SW 1271 (cell line): ENCODE results near the gene ENSA.
A peak's percentile ranks its signal among the peaks of the same experiment; 100 is the strongest.
"Not testable (repeated sequence)": the region's sequence is repeated elsewhere in the genome, so short reads cannot be mapped to it uniquely, and the experiment has no call there.

ENCODE experiments used
- DNase-seq, 2 experiments: peaks; one replicate each; lab custom pipeline; 2025; lab: John Stamatoyannopoulos, UW

Gene ENSA

GRCh38 chr1:150580966-150581365 is 48.4 kb downstream of the ENSA start:
- DNase-seq: not testable (repeated sequence)

GRCh38 chr1:150579945-150580642 is 49.3 kb downstream of the ENSA start:
- DNase-seq: no peak

GRCh38 chr1:150579110-150579944 is 50.1 kb downstream of the ENSA start, which contains the start of gene MCL1:
TSS of gene MCL1 (minus strand) at chr1:150579610. CDS start at chr1:150579530, 80 bp downstream.
- peak; percentile 60 to 91 for DNase-seq

GRCh38 chr1:150578272-150579109 is 50.9 kb downstream of the ENSA start:
- peak; percentile 30 to 72 for DNase-seq

GRCh38 chr1:150577557-150578271 is 51.7 kb downstream of the ENSA start:
- DNase-seq: no peak

GRCh38 chr1:150576794-150577556 is 52.4 kb downstream of the ENSA start:
- no peak for DNase-seq

- DNase-seq: no peak
Measured at GRCh38 chr1:150576367-150576711, 53.1 kb downstream of the ENSA start.

GRCh38 chr1:150575518-150576366 is 53.7 kb downstream of the ENSA start:
- no peak for DNase-seq

- no peak for DNase-seq
Measured at GRCh38 chr1:150575072-150575489, 54.3 kb downstream of the ENSA start.

GRCh38 chr1:150574260-150575071 is 54.9 kb downstream of the ENSA start:
- DNase-seq: no peak

- DNase-seq: not testable (repeated sequence)
Measured at GRCh38 chr1:150573648-150574071, 55.8 kb downstream of the ENSA start.

- no peak for DNase-seq
Measured at GRCh38 chr1:150572918-150573647, 56.3 kb downstream of the ENSA start.
